HepG2 (cell line): ENCODE measurements around the gene NRSN2. TPM values are rescaled to one million over a fixed set of nuclear protein-coding genes. Genes with fewer than 3 reads are reported as not detected.

Experiments used
- CBX5 ChIP-seq: sonication (generic); formaldehyde crosslinking; IDR thresholded peaks from 2 replicates; pipeline ENCODE4 v1.4.0; 2020; ENCODE audit warnings: missing genetic modification reagents, borderline replicate concordance
- FOSL2 ChIP-seq: sonication (generic); formaldehyde crosslinking; IDR thresholded peaks from 2 replicates; pipeline ENCODE4 v1.4.0; 2020; ENCODE audit warnings: missing genetic modification reagents
- HNRNPL ChIP-seq: fragments of 200-400 bp; formaldehyde crosslinking; IDR thresholded peaks from 2 replicates; pipeline ENCODE4 v1.6.1; 2017; ENCODE audit warnings: mild to moderate bottlenecking, low read depth, low read length
- KDM1A ChIP-seq: IDR thresholded peaks from 2 replicates; pipeline ENCODE4 v1.6.1; 2016; ENCODE audit warnings: missing compliant biosample characterization
- KDM4B ChIP-seq: sonication (generic); formaldehyde crosslinking; IDR thresholded peaks from 2 replicates; pipeline ENCODE4 v1.4.0; 2020; ENCODE audit warnings: missing genetic modification reagents
- KDM6A ChIP-seq: IDR thresholded peaks from 2 replicates; pipeline ENCODE4 v1.6.1; 2016; ENCODE audit warnings: low read depth
- MIER2 ChIP-seq: IDR thresholded peaks from 2 replicates; pipeline ENCODE4 v1.6.1; 2016; ENCODE audit warnings: missing biosample characterization, missing genetic modification reagents
- NR2F6 ChIP-seq, 2 experiments: IDR thresholded peaks; 2 replicates each; pipeline ENCODE4 v1.6.1; 2016; ENCODE audit warnings: antibody characterized with exemption in 1 of 2, mild to moderate bottlenecking in 1 of 2
- SRF ChIP-seq: IDR thresholded peaks from 2 replicates; pipeline ENCODE4 v1.6.1; 2011; ENCODE audit warnings: mild to moderate bottlenecking, low read depth, low read length, moderate library complexity
- STAG1 ChIP-seq: sonication (generic); formaldehyde crosslinking; IDR thresholded peaks from 2 replicates; pipeline ENCODE4 v1.4.0; 2020; ENCODE audit warnings: missing genetic modification reagents
- TMF1 ChIP-seq: sonication (generic); formaldehyde crosslinking; IDR thresholded peaks from 2 replicates; pipeline ENCODE4 v1.8.1; 2022; ENCODE audit warnings: low read depth, missing genetic modification reagents
- ZBTB38 ChIP-seq: sonication (generic); formaldehyde crosslinking; IDR thresholded peaks from 2 replicates; pipeline ENCODE4 v1.5.1; 2020; ENCODE audit warnings: mild to moderate bottlenecking, missing genetic modification reagents
- ZMYM4 ChIP-seq: sonication (generic); formaldehyde crosslinking; IDR thresholded peaks from 2 replicates; pipeline ENCODE4 v1.8.1; 2023; ENCODE audit warnings: mild to moderate bottlenecking, missing genetic modification reagents
- ZNF614 ChIP-seq: IDR thresholded peaks from 2 replicates; pipeline ENCODE4 v1.6.1; 2018; ENCODE audit warnings: missing biosample characterization, missing genetic modification reagents, inconsistent platforms, borderline replicate concordance
- ZNF670 ChIP-seq: sonication (generic); formaldehyde crosslinking; IDR thresholded peaks from 2 replicates; pipeline ENCODE4 v1.8.0; 2022; ENCODE audit warnings: mild to moderate bottlenecking, missing genetic modification reagents, borderline replicate concordance
- ZNF713 ChIP-seq: sonication (generic); formaldehyde crosslinking; IDR thresholded peaks from 2 replicates; pipeline ENCODE4 v1.4.0; 2020; ENCODE audit warnings: mild to moderate bottlenecking, missing genetic modification reagents
- ZNF879 ChIP-seq: sonication (generic); formaldehyde crosslinking; IDR thresholded peaks from 2 replicates; pipeline ENCODE4 v1.8.1; 2023; ENCODE audit warnings: missing genetic modification reagents
- ZNF891 ChIP-seq: sonication (generic); formaldehyde crosslinking; IDR thresholded peaks from 2 replicates; pipeline ENCODE4 v1.5.0; 2020; ENCODE audit warnings: mild to moderate bottlenecking, missing genetic modification reagents
- ZSCAN9 ChIP-seq: IDR thresholded peaks from 2 replicates; pipeline ENCODE4 v1.6.1; 2016; ENCODE audit warnings: borderline replicate concordance
- polyA plus RNA-seq, 8 experiments: library from polyadenylated mRNA; depleted of rRNA in 3 of 8; stranded (reverse) in 7 of 8; unstranded in 1 of 8; fragments of >200 nt; fragmentation: Illumina TruSeq in 4 of 8; extraction: Trizol in 4 of 8; gene quantifications; 2 replicates each; pipeline versions ENCODE4 v1.2.1 to v1.2.3, GENCODE V29; 2011 to 2016; ENCODE audit warnings: low read depth in 4 of 8, missing spikeins in 1 of 8, mixed read lengths in 1 of 8; ENCODE audit not compliant: insufficient read depth in 1 of 8
- total RNA-seq, 5 experiments: library from RNA; depleted of rRNA; stranded (reverse); fragments of >200 nt; fragmentation: Illumina TruSeq; extraction: Trizol; gene quantifications; 2 replicates each; pipeline ENCODE4 v1.2.3, GENCODE V29; 2016; ENCODE audit warnings: low read depth in 1 of 5
- TF ChIP-seq, protein P1 (sequence below): sonication (generic); formaldehyde crosslinking; IDR thresholded peaks from 2 replicates; pipeline ENCODE4 v1.8.0; 2022; ENCODE audit warnings: missing genetic modification reagents, mild to moderate bottlenecking, moderate library complexity, borderline replicate concordance
- TF ChIP-seq, protein P2 (sequence below): sonication (generic); formaldehyde crosslinking; IDR thresholded peaks from 2 replicates; pipeline ENCODE4 v1.4.0; 2020; ENCODE audit warnings: mild to moderate bottlenecking, missing genetic modification reagents
- TF ChIP-seq, protein P3 (sequence below), 2 experiments: sonication (generic) in 1 of 2; formaldehyde crosslinking in 1 of 2; IDR thresholded peaks; 2 replicates each; pipeline versions ENCODE4 v1.4.0 to v1.6.1; 2018 to 2020; ENCODE audit warnings: missing genetic modification reagents in 2 of 2, borderline replicate concordance in 1 of 2, low read depth in 1 of 2, mild to moderate bottlenecking in 1 of 2, missing biosample characterization in 1 of 2
- TF ChIP-seq, protein P4 (sequence below): sonication (generic); formaldehyde crosslinking; IDR thresholded peaks from 2 replicates; pipeline ENCODE4 v1.5.0; 2020; ENCODE audit warnings: mild to moderate bottlenecking, missing genetic modification reagents

Gene NRSN2
- total and polyA plus RNA-seq, 2 of the 13 experiments (the other 11 are each of a cell fraction or from before 2014, with no cell fraction given), result 32.3 to 49.4 TPM

DNA sequence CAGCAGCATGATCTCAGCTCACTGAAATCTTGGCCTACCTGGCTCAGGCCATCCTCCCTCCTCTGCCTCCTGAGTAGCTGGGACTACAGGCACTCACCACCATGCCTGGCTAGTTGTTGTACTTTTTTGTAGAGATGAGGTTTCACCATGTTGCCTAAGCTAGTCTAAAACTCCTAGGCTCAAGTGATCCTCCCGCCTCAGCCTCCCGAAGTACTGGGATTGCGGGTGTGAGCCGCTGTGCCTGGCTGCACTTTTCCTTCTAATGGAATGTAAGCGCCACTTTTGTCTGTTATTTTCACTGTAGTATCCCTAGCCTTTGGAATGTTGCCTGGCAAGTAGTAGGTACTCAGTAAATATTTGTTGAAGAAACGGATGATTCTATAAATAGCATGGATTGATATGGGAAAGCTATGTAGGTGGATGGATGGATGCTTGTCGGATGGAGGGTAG lies 23.3 kb downstream of the NRSN2 start (continued):
- TF ChIP-seq, protein P1, sequence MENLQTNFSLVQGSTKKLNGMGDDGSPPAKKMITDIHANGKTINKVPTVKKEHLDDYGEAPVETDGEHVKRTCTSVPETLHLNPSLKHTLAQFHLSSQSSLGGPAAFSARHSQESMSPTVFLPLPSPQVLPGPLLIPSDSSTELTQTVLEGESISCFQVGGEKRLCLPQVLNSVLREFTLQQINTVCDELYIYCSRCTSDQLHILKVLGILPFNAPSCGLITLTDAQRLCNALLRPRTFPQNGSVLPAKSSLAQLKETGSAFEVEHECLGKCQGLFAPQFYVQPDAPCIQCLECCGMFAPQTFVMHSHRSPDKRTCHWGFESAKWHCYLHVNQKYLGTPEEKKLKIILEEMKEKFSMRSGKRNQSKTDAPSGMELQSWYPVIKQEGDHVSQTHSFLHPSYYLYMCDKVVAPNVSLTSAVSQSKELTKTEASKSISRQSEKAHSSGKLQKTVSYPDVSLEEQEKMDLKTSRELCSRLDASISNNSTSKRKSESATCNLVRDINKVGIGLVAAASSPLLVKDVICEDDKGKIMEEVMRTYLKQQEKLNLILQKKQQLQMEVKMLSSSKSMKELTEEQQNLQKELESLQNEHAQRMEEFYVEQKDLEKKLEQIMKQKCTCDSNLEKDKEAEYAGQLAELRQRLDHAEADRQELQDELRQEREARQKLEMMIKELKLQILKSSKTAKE (CRISPR knock-in tag), result peak; percentile 73
- TF ChIP-seq SRF (no peak), KDM6A (CRISPR knock-in tag) (peak; percentile 53; the same call in 1 of the 2 replicates), FOSL2 (peak; percentile 37; the same call in 1 of the 2 replicates), ZNF891 (CRISPR knock-in tag) (0 out of 2 replicates have a peak, but pooled peaks have one; percentile 16), ZNF879 (CRISPR knock-in tag) (no peak), CBX5 (CRISPR knock-in tag) (peak; percentile 77; the same call in 1 of the 2 replicates), KDM1A (CRISPR knock-in tag) (peak; percentile 89; the same call in 1 of the 2 replicates), MIER2 (no peak), ZNF713 (no peak), ZBTB38 (CRISPR knock-in tag) (0 out of 2 replicates have a peak, but pooled peaks have one; percentile 52), STAG1 (CRISPR knock-in tag) (0 out of 2 replicates have a peak, but pooled peaks have one; percentile 3), ZNF614 (peak; percentile 77), HNRNPL (no peak), ZSCAN9 (CRISPR knock-in tag) (peak; percentile 63; the same call in 1 of the 2 replicates), TMF1 (CRISPR knock-in tag) (0 out of 2 replicates have a peak, but pooled peaks have one; percentile 6), NR2F6 (IDR thresholded peaks at IDR 0.05) (no peak), NR2F6 (CRISPR knock-in tag; IDR thresholded peaks at IDR 0.05) (0 out of 2 replicates have a peak, but pooled peaks have one; percentile 40), KDM4B (CRISPR knock-in tag) (peak; percentile 19; the same call in 1 of the 2 replicates), ZNF670 (CRISPR knock-in tag) (peak; percentile 87; the same call in 1 of the 2 replicates), ZMYM4 (CRISPR knock-in tag) (peak; percentile 48; the same call in 1 of the 2 replicates)
- TF ChIP-seq, protein P2, sequence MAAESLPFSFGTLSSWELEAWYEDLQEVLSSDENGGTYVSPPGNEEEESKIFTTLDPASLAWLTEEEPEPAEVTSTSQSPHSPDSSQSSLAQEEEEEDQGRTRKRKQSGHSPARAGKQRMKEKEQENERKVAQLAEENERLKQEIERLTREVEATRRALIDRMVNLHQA (CRISPR knock-in tag), result 0 out of 2 replicates have a peak, but pooled peaks have one; percentile 34
- TF ChIP-seq, protein P3, sequence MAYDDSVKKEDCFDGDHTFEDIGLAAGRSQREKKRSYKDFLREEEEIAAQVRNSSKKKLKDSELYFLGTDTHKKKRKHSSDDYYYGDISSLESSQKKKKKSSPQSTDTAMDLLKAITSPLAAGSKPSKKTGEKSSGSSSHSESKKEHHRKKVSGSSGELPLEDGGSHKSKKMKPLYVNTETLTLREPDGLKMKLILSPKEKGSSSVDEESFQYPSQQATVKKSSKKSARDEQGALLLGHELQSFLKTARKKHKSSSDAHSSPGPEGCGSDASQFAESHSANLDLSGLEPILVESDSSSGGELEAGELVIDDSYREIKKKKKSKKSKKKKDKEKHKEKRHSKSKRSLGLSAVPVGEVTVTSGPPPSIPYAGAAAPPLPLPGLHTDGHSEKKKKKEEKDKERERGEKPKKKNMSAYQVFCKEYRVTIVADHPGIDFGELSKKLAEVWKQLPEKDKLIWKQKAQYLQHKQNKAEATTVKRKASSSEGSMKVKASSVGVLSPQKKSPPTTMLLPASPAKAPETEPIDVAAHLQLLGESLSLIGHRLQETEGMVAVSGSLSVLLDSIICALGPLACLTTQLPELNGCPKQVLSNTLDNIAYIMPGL (CRISPR knock-in tag; IDR thresholded peaks at IDR 0.05; ENCODE audit: borderline replicate concordance in 1 of 2, low read depth in 1 of 2), result peak in 1 of 2 experiments; percentile 39; a peak in 2 of 4 replicates
- TF ChIP-seq, protein P4, sequence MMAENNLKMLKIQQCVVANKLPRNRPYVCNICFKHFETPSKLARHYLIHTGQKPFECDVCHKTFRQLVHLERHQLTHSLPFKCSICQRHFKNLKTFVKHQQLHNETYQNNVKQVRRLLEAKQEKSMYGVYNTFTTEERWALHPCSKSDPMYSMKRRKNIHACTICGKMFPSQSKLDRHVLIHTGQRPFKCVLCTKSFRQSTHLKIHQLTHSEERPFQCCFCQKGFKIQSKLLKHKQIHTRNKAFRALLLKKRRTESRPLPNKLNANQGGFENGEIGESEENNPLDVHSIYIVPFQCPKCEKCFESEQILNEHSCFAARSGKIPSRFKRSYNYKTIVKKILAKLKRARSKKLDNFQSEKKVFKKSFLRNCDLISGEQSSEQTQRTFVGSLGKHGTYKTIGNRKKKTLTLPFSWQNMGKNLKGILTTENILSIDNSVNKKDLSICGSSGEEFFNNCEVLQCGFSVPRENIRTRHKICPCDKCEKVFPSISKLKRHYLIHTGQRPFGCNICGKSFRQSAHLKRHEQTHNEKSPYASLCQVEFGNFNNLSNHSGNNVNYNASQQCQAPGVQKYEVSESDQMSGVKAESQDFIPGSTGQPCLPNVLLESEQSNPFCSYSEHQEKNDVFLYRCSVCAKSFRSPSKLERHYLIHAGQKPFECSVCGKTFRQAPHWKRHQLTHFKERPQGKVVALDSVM, result peak; percentile 98
